ENCODE results near the gene S1PR4.
"Not testable (repeated sequence)": the region's sequence is repeated elsewhere in the genome, so short reads cannot be mapped to it uniquely, and the experiment has no call there.

S1PR4 gene

GRCh38 chr19:3162418-3163229 lies 15.9 kb upstream of the S1PR4 start:
- Mint-ChIP-seq H3K4me3 (no peak overlapping the region), H3K9me3 (no peaks in the 10 kb centered on the region), H3K27ac (no peak overlapping the region), H3K27me3 (ENCODE audit: low read depth) (peaks cover 20% of the 10 kb centered on the region), H3K36me3 (ENCODE audit: low read depth) (no peaks in the 10 kb centered on the region), H3K4me1 (no peaks in the 10 kb centered on the region)
- TF ChIP-seq, protein P1, sequence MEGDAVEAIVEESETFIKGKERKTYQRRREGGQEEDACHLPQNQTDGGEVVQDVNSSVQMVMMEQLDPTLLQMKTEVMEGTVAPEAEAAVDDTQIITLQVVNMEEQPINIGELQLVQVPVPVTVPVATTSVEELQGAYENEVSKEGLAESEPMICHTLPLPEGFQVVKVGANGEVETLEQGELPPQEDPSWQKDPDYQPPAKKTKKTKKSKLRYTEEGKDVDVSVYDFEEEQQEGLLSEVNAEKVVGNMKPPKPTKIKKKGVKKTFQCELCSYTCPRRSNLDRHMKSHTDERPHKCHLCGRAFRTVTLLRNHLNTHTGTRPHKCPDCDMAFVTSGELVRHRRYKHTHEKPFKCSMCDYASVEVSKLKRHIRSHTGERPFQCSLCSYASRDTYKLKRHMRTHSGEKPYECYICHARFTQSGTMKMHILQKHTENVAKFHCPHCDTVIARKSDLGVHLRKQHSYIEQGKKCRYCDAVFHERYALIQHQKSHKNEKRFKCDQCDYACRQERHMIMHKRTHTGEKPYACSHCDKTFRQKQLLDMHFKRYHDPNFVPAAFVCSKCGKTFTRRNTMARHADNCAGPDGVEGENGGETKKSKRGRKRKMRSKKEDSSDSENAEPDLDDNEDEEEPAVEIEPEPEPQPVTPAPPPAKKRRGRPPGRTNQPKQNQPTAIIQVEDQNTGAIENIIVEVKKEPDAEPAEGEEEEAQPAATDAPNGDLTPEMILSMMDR (IDR thresholded peaks at IDR 0.05; ENCODE audit: unreplicated experiment in 3 of 3) = no peak

GRCh38 chr19:3163230-3163886 lies 15.2 kb upstream of the S1PR4 start:
- Mint-ChIP-seq H3K9me3 (no peaks in the 10 kb centered on the region), H3K27ac (no peak overlapping the region), H3K4me3 (no peak overlapping the region), H3K27me3 (ENCODE audit: low read depth) (peaks cover 19% of the 10 kb centered on the region), H3K36me3 (ENCODE audit: low read depth) (no peaks in the 10 kb centered on the region), H3K4me1 (no peaks in the 10 kb centered on the region)
- TF ChIP-seq, protein P1 (IDR thresholded peaks at IDR 0.05; ENCODE audit: unreplicated experiment in 3 of 3) = peak; percentile 90 to 92 (median 92)

DNA sequence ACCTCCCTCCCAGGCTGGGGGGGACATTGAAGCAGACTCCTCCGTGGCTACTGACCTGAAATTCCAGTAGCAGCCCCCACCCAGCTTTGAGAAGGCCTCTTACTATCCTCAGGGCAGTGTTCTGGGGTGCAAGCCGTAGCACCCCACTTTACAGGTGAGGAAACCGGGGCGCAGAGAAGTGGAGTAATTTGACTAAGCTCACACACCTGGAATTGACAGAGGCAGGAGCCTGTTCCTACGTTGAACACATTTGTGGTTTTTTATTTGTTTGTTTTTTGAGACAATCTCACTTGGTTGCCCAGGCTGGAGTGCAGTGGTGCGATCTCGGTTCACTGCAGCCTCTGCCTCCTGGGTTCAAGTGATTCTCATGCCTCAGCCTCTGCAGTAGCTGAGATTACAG lies 14.6 kb upstream of the S1PR4 start:
- Mint-ChIP-seq H3K27ac (no peak overlapping the region), H3K9me3 (no peaks in the 10 kb centered on the region), H3K27me3 (ENCODE audit: low read depth) (peaks cover 15% of the 10 kb centered on the region), H3K36me3 (ENCODE audit: low read depth) (no peaks in the 10 kb centered on the region), H3K4me3 (no peak overlapping the region), H3K4me1 (no peaks in the 10 kb centered on the region)
- TF ChIP-seq, protein P1 (IDR thresholded peaks at IDR 0.05; ENCODE audit: unreplicated experiment in 3 of 3) = no peak

DNA sequence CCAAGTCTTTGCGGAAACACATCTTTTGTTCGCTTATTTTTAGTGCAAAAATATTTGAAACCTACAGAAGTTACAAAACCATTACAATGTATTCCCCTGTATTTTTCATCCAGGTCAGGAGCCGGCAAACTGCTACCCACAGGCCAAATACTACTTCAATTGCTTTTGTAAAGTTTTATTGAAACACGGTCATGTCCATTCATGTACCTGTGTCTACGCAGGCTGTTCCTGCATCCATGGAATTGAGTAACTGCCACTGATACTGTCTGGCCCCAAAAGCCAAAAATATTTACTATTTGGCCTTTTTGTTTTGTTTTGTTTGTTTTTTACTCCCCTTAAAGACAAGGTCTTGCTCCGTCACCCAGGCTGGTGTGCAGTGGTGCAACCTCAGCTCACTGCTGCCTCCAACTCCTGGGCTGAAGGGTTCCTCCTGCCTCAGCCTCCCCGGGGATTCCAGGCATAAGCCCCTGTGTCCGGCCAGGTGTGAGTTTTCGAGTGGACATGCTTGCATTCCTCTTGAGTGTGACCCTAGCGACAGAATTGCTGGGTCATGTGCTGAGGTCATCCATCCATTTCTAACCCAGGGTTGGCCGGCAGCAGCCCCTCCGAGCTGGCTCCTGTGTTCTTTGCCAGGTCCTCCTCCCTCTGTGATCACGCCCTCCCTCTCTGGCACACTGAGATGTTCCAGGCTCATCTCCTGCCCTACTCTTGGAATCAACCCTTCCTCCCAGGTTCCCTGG lies 10.9 kb upstream of the S1PR4 start:
- no peak overlapping the region for H3K4me3 Mint-ChIP-seq
- H3K27me3 Mint-ChIP-seq (ENCODE audit: low read depth) = peaks cover 20% of the 10 kb centered on the region
- H3K4me1 Mint-ChIP-seq = no peaks in the 10 kb centered on the region
- no peaks in the 10 kb centered on the region for H3K9me3 Mint-ChIP-seq
- no peak overlapping the region for H3K27ac Mint-ChIP-seq
- H3K36me3 Mint-ChIP-seq (ENCODE audit: low read depth) = no peaks in the 10 kb centered on the region
- TF ChIP-seq, protein P1 (IDR thresholded peaks at IDR 0.05; ENCODE audit: unreplicated experiment in 3 of 3) = no peak

DNA sequence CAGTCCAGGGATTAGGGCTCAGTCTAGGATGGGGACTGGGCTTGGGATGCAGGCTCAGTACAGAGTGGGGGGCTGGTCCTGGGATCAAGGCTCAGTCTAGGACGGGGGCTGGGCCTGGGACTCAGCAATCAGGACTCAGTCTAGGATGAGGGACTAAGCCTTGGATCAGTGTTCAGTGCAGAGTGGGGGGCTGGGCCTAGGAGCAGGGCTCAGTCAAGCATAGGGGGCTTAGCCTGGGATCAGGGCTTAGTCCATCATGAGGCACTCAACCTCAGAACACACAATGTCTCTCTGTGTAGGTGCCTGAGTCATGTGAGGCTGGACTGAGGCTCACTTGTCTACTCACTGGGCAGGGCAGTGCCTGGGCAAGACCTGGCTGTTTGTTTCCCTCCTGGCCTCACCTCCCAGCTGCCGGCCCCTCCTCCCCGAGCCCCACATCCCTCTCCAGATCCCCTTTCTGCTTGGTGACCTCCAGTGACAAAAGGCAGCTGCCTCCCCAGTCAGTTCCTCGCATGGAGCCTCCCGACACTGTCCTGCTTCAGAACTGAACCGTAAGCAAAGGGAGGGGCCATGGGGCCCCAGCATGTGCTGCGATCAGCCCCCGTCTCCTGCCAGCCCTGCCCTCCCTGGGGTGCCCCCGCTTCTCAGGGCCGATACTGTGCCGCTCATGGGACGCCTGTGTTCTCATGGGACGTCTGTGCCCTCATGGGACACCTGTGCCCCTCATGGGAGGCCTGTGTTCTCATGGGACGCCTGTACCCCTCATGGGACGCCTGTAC lies 6.5 kb upstream of the S1PR4 start:
- Mint-ChIP-seq H3K27me3 (ENCODE audit: low read depth) (peaks cover 14% of the 10 kb centered on the region), H3K27ac (no peak overlapping the region), H3K36me3 (ENCODE audit: low read depth) (no peaks in the 10 kb centered on the region), H3K9me3 (no peaks in the 10 kb centered on the region), H3K4me3 (no peak overlapping the region), H3K4me1 (peaks cover 6% of the 10 kb centered on the region)
- TF ChIP-seq, protein P1 (IDR thresholded peaks at IDR 0.05; ENCODE audit: unreplicated experiment in 3 of 3) = no peak

GRCh38 chr19:3172673-3173000 lies 5.9 kb upstream of the S1PR4 start:
- not testable (repeated sequence) for H3K27ac Mint-ChIP-seq; H3K36me3 Mint-ChIP-seq (ENCODE audit: low read depth); H3K4me3 Mint-ChIP-seq; H3K9me3 Mint-ChIP-seq; H3K4me1 Mint-ChIP-seq
- peaks cover 14% of the 10 kb centered on the region for H3K27me3 Mint-ChIP-seq (ENCODE audit: low read depth)

Measured in nephron (organoid).